Suprapubic skin (tissue), 4 donors: ENCODE data around the gene ANKRD66. TPM values are rescaled to one million over a fixed set of nuclear protein-coding genes. Genes with fewer than 3 reads are reported as not detected.

ENCODE experiments used
- DNase-seq, 2 donors: peaks; one replicate each; pipeline ENCODE4 v3.0.0-alpha.2; 2019; ENCODE audit warnings: low spot score in 2 of 2
- H3K27ac ChIP-seq: fragments of 200-600 bp; sonication (generic); one replicate; pipeline ENCODE4 v1.5.1; 2019
- H3K27me3 ChIP-seq: fragments of 200-600 bp; sonication (generic); one replicate; pipeline ENCODE4 v1.5.1; 2019
- H3K36me3 ChIP-seq: fragments of 200-600 bp; sonication (generic); one replicate; pipeline ENCODE4 v1.5.1; 2019
- H3K4me1 ChIP-seq: fragments of 200-600 bp; sonication (generic); one replicate; pipeline ENCODE4 v1.5.1; 2019
- H3K4me3 ChIP-seq: fragments of 200-600 bp; sonication (generic); one replicate; pipeline ENCODE4 v1.5.1; 2019; ENCODE audit warnings: mild to moderate bottlenecking
- H3K9me3 ChIP-seq: fragments of 200-600 bp; sonication (generic); one replicate; pipeline ENCODE4 v1.5.1; 2019
- CTCF ChIP-seq, 2 donors: fragments of 200-600 bp in 1 of 2; fragments of 450-650 bp in 1 of 2; sonication (generic) in 1 of 2; IDR thresholded peaks; one replicate each; pipeline ENCODE4 v1.5.1; 2016 to 2019; ENCODE audit warnings: antibody characterized with exemption in 2 of 2, mild to moderate bottlenecking in 1 of 2, moderate library complexity in 1 of 2
- EP300 ChIP-seq: sonication (generic); formaldehyde crosslinking; IDR thresholded peaks from one replicate; pipeline ENCODE4 v1.6.1; 2017; ENCODE audit warnings: antibody characterized with exemption
- POLR2A ChIP-seq, 2 donors: fragments of 450-650 bp; IDR thresholded peaks; one replicate each; pipeline ENCODE4 v1.6.1; 2017; ENCODE audit warnings: antibody characterized with exemption in 2 of 2, mild to moderate bottlenecking in 2 of 2, moderate library complexity in 2 of 2
- POLR2AphosphoS5 ChIP-seq, 3 donors: sonication (generic); formaldehyde crosslinking; IDR thresholded peaks; one replicate each; pipeline ENCODE4 v1.6.1; 2017; ENCODE audit warnings: antibody characterized with exemption in 3 of 3
- WGBS: methylation state at CpG from one replicate; pipeline ENCODE4 v1.1.5; 2018; 5-methylcytosine and 5-hydroxymethylcytosine counted together
- total RNA-seq, 4 donors: library from RNA; depleted of rRNA; stranded (reverse); fragments of >200 nt; gene quantifications; one replicate each; pipeline ENCODE4 v1.1.0, GENCODE V29; 2016

Gene ANKRD66
- total RNA-seq, 4 donors from 2014 or later, result not detected

DNA sequence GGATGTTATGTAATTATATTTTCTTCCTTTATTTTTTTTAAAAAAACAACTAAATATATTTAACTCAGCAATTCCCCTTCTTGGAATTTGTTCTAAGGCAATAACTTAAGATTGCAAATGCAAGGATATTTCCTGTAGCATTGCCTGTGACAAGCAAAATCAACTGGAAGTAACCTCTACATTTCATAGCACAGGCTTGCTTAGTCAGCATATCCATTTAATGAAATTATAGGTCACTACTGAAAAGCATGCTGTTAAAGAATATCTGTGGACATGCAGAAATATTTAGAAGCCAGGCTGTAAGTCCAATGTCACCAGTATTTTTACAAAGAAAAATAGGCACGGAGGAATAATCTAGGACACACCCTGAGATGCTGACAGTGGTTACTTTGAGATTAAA lies 37.8 kb downstream of the ANKRD66 start:
- Histone ChIP-seq H3K27me3 (no peaks in the 10 kb centered on the region), H3K27ac (no peak overlapping the region), H3K36me3 (no peaks in the 10 kb centered on the region), H3K9me3 (no peaks in the 10 kb centered on the region), H3K4me1 (no peaks in the 10 kb centered on the region), H3K4me3 (no peak overlapping the region)
- 86% methylated on average over 1 of the region's 1 CpG for WGBS
- DNase-seq, result no peak
- no peak for TF ChIP-seq POLR2A (IDR thresholded peaks at IDR 0.05)
- TF ChIP-seq POLR2AphosphoS5 (IDR thresholded peaks at IDR 0.05), result no peak
- no peak for TF ChIP-seq EP300
- no peak for TF ChIP-seq CTCF (IDR thresholded peaks at IDR 0.05)

DNA sequence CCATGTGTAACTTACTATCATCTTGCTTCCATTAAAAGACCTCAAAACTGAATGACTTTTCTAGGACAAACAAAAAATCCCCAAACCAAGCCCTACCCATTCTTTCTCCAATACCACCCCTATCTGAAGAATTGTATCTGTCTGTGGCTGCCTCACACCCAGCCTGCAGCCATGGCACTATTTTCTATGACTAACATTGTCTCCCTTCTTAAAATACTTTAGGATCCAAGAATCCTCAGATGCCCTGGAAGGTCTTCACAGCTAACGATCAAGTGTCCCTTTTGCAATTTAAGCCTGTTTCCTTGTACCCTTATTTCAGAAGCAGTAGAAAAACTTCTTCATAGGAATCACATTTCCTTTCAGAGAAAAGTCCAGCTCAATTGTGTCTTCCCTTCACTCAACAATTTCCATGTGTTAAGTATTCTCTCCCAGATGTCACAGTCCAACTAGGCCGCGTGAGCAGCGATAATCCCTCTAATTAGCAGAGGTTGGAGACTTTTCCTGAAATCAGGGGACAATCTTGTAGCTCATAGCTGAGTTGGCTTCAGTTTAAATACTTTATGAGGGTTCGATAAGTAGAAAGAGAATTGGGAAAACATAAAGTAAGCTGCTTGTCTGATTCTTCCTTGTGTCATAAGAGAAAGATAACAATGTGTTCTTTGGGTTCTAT lies 41.3 kb downstream of the ANKRD66 start:
- TF ChIP-seq POLR2AphosphoS5 (IDR thresholded peaks at IDR 0.05) (no peak), CTCF (IDR thresholded peaks at IDR 0.05) (no peak), POLR2A (IDR thresholded peaks at IDR 0.05) (no peak), EP300 (no peak)
- Histone ChIP-seq H3K27ac (no peak overlapping the region), H3K4me3 (no peak overlapping the region), H3K4me1 (no peaks in the 10 kb centered on the region), H3K27me3 (no peaks in the 10 kb centered on the region), H3K36me3 (no peaks in the 10 kb centered on the region), H3K9me3 (no peaks in the 10 kb centered on the region)
- no peak for DNase-seq
- WGBS, result 78% methylated on average over 5 of the region's 5 CpGs

- Histone ChIP-seq H3K4me1 (no peaks in the 10 kb centered on the region), H3K27me3 (no peaks in the 10 kb centered on the region), H3K4me3 (no peak overlapping the region), H3K36me3 (no peaks in the 10 kb centered on the region), H3K9me3 (no peaks in the 10 kb centered on the region), H3K27ac (no peak overlapping the region)
- TF ChIP-seq CTCF (IDR thresholded peaks at IDR 0.05) (no peak), EP300 (no peak), POLR2AphosphoS5 (IDR thresholded peaks at IDR 0.05) (no peak), POLR2A (IDR thresholded peaks at IDR 0.05) (no peak)
- 90% methylated on average over 3 of the region's 3 CpGs for WGBS
- no peak for DNase-seq
Measured at GRCh38 chr6:46788791-46789190, 42.1 kb downstream of the ANKRD66 start.

GRCh38 chr6:46789434-46790354 lies 43.0 kb downstream of the ANKRD66 start:
- Histone ChIP-seq H3K27me3 (no peaks in the 10 kb centered on the region), H3K4me1 (no peaks in the 10 kb centered on the region), H3K4me3 (no peak overlapping the region), H3K27ac (no peak overlapping the region), H3K36me3 (no peaks in the 10 kb centered on the region), H3K9me3 (no peaks in the 10 kb centered on the region)
- 84% methylated on average over 4 of the region's 4 CpGs for WGBS
- no peak for DNase-seq
- no peak for TF ChIP-seq POLR2A (IDR thresholded peaks at IDR 0.05)
- no peak for TF ChIP-seq EP300
- no peak for TF ChIP-seq POLR2AphosphoS5 (IDR thresholded peaks at IDR 0.05)
- no peak for TF ChIP-seq CTCF (IDR thresholded peaks at IDR 0.05)

DNA sequence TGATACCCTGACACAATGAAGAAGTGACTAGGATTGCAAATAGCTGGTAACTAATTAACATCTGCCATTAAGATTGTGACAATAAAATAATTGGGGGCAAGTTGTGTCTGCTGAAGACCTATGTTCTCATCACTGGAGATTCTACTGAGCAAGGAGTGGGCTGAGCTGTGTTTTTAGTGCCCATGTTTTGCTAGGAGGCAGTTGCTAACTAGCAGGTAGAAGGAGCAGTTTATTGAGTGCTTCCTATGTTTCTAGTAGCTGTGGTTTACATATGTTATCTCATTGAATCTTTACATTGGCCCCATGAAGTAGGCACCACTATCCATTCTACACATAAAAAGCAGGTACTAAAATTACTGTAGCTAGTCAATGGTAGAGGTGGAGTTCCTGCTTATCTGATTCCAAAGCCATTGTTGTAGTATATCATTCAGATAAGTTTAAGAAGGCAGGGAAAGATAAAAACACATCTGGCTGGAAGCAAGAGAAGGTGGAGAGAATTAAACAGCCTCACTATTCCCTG lies 43.7 kb downstream of the ANKRD66 start:
- H3K4me1 ChIP-seq, result no peaks in the 10 kb centered on the region
- no peak overlapping the region for H3K4me3 ChIP-seq
- H3K9me3 ChIP-seq, result no peaks in the 10 kb centered on the region
- no peak overlapping the region for H3K27ac ChIP-seq
- H3K27me3 ChIP-seq, result no peaks in the 10 kb centered on the region
- DNase-seq, result no peak
- no peaks in the 10 kb centered on the region for H3K36me3 ChIP-seq
- no peak for TF ChIP-seq CTCF (IDR thresholded peaks at IDR 0.05)
- no peak for TF ChIP-seq POLR2AphosphoS5 (IDR thresholded peaks at IDR 0.05)
- no peak for TF ChIP-seq POLR2A (IDR thresholded peaks at IDR 0.05)
- no peak for TF ChIP-seq EP300
